Activated naive CD8-positive, alpha-beta T cell treated with anti-CD3 and anti-CD28 coated beads, Interleukin-2, amount 50 U/mL, for 16 hours (primary cell): Measurements from ENCODE around the gene ATXN7L3.
"Not testable (repeated sequence)": the region's sequence is repeated elsewhere in the genome, so short reads cannot be mapped to it uniquely, and the experiment has no call there.

Experiments used
- DNase-seq: peaks from one replicate; pipeline ENCODE4 v3.0.0-alpha.2; 2020; ENCODE audit warnings: low read depth, low spot score

Gene ATXN7L3

DNA sequence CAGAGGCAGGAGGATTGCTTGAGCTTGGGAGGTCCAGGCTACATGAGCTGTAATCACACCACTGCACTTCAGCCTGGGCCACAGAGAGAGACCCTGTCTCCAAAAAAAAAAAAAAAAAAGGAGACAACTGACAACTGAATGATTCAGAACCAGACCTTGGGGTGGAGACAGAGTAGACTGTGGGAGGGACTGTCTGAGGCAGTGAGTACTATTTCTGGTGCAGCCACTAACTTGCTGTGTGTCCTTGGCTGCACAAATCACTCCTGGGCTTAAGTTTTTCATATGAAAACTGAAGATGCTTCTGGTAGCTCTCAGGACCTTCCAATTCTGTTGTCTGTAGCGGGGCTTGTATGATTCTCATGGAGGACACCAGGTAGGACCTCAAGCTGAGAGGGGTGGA, 23.4 kb downstream of the ATXN7L3 start:
- no peak for DNase-seq

DNA sequence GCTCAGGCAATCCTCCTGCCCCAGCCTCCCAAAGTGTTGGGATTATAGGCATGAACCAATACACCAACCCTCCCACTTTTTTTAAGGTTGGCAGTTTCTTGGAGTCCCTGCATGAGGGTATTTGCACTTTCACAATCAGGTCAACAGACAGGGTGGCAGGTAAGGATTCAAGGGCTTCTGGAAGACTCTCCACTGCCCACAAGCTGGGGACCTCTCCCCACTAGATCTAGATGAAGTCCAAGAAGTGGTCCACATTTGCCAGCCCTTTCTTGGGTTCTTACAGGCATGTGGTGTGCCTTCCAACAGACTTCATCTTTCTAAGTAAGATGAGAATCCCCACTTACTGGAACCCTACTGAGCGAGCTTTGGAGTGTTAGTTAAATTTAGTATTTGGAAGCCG, 25.3 kb downstream of the ATXN7L3 start:
- no peak for DNase-seq

DNA sequence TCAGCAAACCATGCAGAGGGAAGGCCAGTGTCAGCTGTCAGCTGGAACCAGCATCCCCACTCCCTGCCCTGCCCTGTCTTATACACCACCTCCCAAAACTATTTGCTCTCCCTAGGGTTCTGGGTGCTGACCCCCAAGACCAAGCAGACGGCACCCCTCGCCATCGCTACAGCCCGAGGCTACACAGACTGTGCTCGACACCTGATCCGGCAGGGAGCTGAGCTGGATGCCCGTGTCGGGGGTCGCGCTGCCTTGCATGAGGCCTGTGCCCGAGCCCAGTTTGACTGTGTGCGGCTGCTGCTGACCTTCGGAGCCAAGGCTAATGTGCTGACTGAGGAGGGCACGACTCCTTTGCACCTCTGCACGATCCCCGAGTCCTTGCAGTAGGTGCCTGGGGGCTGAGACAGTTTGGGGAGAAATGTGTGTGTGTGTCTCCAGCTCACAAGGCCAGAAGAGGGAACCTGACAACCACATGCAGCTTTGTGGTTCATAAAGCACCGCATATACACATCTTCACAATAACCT, 27.7 kb downstream of the ATXN7L3 start:
- DNase-seq = no peak

DNA sequence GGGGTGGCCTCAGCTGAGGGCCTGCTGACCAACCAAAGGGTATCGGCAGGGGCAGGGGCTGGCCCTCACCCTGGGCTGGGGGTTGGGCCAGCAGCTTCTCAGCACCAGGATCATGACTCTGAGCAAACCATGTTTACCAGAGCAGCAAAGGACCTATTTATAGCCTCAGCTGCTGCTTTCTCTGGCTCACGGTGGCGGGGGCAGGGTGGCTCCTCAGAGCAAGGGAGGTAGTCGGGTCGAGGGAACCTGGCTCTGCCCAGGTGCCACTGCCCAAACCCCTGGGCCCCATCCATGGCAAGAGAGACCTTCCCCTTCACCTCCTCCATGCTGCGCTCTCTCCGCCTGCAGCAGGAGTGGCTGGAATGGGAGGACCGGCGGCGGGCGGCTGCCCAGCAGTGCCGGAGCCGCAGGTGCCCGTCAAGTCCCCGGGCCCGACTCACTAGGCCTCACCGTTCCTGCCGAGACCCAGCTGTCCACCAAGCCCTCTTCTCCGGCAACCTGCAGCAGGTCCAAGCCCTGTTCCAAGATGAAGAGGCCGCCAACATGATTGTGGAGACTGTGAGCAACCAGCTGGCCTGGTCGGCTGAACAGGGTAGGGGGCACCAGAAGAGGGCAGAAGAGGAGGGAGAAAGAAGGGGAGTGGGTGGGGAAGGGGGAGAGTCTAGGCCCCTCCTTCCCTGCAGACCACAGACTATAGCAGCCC, 29.0 kb downstream of the ATXN7L3 start, which contains the start of gene ASB16:
Gene ASB16 (plus strand): TSS at position 206 of the 703 bp plus-strand sequence. CDS start 86 bp downstream, at position 292.
- no peak for DNase-seq

DNA sequence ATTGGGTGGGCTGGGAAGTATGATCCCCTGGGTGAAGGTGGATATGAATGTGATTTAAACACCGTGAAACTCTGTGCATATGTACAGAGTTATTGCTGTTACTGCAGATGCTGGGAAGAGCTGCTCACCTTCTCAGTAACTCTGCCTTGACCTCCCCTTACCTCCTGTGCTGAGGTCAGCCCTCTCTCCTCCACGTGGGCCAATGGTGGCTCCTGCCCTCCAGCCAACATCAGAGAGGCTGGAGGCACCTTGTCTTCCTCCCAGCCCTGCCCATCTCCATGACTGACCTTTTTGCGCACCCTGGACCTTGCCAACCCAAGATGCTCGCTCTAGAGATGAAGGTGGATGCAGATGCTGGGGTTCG, 29.6 kb downstream of the ATXN7L3 start:
- no peak for DNase-seq

DNA sequence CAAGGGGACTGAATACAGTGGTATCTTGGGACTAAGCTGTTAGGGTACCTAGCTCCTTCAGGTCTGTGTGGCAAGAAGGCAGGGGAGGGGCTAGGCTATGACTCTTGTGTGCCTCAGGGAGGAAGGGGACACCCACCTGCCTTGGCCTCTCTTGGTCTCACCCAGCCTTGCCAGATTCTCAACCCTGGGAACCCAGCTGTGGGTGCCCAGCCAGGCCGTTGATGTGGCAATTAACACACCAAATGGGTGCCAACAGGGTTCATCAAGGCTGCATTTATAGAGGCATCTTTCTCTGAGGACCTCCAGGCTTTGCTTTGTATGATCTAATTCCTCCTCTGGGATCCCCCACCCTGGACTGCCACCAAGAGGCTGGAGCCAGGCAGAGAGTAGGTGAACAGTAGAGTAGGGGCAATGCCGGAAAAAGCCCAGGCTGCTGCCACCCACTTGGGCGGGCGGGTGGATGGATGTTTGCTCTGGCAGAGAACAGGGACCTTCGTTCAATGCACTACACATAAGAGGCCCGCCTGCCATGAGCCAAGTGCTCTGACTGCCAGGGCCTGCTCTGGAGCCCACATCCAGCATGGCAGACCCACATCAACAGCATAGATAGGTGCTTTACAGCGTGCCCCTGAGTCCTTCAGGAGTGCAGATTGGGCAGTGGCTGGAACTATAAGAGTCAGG, 32.4 kb downstream of the ATXN7L3 start:
- DNase-seq = no peak

DNA sequence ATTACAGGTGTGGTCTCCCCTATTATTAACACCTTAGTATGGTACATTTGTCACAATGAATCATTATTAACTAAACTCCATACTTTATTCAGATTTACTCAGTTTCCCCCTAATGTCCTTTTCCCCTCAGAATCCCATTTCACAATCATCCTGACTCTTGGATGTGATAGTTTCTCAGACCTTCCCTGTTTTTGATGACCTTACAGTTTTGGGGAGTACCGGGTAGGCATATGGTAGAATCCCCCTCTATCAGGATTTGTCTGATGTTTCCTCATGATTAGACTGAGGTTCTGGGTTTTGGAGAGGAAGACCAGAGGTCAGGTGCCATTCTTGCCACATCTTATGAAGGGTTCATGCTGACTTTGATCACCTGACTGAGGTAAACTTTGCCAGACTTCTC, 35.2 kb downstream of the ATXN7L3 start:
- no peak for DNase-seq

DNA sequence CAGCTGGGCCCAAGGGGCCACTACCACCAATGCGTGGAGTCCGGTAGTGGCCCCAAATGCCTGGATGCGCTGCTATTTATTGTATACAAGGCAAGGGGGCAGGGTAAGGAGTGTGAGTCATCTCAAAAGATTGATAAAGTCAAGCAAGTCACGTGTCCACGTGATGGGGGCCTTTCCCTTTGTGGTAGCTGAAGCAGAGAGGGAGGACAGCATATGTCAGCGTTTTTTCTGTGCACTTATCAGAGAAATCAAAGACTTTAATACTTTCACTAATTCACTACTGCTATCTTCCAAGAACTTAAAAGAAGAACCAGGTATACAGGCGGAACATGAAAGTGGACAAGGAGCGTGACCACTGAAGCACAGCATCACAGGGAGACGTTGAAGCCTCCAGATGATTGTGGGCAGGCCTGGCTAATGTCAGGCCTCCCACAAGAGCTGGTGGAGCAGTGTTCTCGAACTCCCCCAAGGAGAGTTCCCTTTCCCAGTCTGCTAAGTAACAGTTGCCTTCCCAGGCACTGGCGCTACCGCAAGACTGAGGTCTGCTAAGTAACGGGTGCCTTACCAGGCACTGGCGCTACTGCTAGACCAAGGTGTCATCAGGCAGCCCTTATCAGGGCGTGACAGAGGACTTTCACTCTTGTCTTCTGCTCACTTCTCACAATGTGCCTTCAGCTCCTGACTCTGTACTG, 40.0 kb downstream of the ATXN7L3 start:
- DNase-seq = no peak

DNA sequence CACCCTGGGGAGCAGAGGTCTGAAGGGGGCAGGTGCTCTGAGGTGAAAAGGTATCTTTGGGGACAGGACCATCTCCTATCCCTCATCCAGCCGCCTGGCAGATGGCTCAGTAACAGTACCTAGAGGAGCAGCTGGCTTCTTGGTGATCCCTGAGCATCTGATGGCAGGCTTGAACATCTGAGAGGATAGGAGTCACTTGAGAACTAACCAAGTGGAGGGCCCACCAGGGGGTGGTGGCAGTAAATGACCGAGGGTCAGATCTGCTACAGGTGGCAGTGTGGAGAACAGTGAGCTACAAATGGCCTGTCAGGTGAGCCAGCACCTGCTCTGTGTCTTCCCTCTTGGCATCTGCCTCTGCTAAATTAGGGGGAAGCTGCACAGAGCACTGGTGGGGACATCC, 44.2 kb downstream of the ATXN7L3 start:
- no peak for DNase-seq

DNA sequence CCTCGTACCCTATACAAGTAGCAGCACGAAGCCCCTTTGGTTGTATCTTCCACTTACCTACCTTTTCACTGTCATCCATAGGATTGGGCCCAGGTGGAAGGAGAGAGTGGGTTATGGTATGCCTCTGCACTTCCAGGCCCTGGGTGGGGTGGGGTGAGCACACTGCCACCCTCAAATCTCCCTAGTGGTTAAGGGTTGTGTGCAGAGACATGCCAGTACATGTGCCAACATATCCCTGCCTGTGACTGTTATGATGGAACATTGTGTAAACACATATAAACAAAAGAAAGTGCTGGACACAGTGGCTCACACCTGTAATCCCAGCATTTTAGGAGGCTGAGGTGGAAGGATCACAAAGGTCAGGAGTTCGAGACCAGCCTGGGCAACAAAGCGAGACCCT, 46.8 kb downstream of the ATXN7L3 start:
- DNase-seq = no peak

DNA sequence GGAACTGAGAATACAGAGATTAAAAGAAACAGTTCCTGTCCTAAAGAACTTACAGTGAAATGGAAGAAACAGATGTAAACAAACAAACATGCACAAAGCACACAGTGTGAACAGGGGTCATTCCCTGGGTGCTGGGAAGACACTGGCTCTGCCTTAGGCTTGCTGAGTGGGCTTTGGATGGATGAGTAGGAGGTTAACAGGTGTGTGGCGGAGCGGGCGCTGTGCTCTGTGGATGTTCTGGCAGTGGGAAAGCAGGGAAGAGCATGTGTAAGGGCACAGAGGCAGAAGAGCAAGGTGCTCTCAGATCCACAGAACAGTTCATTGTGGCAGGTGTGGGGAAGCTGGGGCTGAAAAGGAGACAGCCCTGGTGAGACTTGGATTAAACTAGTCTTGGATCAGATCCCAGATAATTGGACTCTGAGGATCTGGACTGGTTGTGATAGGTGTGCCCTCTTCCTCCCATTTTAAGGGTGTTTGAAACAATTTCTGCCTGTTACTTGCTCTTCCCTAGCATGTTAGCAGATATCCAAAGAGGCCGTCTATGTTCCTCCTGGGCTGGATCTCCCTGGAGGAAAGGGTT, 49.8 kb downstream of the ATXN7L3 start:
- DNase-seq = no peak

DNA sequence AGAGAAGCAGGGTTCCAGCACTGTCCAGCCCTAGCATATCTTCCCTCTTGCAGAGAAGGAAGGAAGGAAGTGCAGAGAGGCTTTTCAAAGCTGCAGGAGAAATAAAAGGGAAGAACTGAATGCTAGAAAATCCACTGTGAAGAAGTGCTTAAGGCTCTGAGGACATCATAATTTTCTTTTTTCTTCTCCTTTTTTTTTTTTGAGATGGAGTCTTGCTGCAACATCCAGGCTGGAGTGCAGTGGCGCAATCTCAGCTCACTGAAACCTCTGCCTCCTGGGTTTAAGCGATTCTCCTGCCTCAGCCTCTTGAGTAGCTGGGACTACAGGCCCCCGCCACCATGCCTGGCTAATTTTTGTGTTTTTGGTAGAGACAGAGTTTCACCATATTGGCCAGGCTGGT, 50.6 kb downstream of the ATXN7L3 start:
- DNase-seq = not testable (repeated sequence)

DNA sequence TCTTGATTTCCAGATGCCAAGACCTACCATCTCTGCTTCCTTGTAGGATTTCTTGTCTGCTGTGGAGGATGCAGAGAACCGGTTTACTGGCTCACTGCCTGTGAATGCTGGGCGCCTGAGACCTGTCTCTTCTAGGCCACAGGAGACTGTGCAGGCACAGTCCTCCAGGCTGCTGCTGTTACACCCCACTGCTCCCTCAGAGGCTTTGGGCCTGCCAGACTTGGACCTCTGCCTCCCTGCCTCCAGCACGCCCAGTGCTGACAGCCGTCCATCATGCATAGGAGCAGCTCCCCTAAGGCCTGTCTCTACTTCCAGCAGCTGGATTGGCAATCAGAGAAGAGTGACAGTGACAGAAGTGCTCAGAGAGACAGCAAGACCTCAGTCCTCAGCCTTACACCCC, 51.9 kb downstream of the ATXN7L3 start:
- no peak for DNase-seq

DNA sequence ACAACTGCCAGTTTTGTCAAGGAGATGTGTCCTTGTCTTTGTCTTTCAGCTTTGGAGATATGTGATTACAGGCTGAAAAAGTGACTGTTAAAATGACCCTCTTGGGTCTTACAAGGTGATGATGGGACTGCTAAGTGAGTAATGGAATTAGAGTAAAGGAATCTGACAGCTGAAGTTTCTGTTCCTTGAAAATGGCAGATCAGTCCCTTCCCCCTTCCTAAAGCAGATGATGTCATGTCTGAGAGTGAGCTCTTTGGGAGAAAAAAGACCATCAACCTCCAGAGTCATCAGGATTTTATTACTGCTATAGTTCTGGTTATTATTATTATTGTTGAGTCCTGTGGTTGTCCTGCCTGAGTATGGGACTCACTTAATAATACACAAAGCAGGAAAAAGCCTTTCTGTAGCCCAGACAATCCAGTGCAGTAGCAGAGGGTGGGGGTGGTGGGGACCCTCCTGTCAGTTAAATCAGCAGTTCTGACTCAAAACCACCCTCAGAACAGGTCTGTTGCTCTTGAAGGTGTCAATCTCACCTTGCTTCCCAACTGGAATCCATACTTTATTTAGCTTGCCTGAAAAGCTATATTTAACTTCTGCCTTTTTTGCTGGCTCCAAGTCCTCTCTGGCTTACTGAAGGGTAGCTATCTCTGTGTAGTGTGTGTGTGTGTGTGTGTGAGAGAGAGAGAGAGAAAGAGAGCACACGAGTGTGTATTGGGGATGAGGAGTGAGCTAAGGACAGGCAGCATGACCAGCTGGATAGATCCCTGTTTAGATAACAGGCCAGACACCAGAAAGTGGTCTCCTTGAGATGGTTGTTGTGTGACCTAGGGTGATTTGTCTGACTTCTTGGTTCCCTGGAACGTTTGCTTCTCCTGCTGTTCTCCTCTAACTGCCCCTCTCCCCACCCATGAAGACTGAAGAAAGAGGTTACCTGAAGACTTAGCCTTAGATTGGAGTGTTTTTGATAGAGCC, 53.0 kb downstream of the ATXN7L3 start:
- no peak for DNase-seq

DNA sequence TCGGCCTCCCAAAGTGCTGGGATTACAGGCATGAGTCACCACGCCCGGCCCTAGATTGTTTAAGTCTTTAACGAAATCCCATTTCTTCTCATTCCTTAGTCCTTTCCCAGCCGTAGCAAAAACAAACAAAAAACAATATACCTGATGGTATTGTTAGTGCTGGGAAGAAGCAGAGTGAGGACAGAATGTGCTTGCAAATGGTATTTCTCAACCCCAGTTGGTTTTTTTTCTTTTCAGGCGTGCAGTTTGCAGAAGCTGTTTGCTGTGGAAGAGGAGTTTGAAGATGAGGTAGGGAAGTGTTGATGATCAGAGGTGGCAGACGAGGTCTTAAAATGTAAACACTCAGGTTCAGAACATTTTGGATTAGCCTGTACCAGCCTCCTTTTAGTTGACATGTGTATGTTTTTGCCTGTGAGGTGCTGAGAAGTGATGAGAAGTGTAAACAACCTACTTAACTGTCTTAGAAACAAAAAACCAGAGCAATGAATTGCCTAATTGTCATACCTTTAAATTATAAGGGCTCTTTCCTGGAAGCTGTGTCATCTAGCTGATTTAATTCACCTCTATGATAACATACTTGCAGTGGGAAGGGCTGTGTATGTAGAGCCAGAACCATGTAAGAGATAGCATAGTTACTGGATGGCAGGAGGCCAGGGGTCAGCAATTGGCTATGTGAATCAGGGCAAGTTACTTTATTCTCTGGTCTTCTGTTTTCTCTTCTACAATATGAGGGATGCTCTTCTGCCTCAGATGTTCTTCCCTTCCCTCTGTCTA, 54.5 kb downstream of the ATXN7L3 start:
- no peak for DNase-seq

DNA sequence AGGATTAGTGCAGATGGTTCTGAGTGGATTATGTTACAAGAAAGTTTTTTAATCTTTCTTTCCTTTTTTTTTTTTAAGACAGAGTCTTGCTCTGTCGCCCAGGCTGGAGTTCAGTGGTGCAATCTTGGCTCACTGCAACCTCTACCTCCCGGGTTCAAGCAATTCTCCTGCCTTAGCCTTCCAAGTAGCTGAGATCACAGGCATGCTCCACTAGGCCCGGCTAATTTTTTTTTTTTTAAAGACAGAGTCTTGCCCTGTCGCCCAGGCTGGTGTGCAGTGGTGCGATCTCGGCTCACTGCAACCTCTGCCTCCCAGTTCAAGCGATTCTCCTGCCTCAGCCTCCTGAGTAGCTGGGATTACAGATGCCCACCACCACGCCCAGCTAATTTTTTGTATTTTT, 55.8 kb downstream of the ATXN7L3 start:
- not testable (repeated sequence) for DNase-seq
